ENCODE data around the gene DIP2C. TPM values are rescaled to one million over a fixed set of nuclear protein-coding genes. Genes with fewer than 3 reads are reported as not detected.

The DIP2C gene
- total RNA-seq, 4 donors from 2014 or later = 8.4 to 22.7 (median 16.8) TPM

GRCh38 chr10:556971-557637, 132.4 kb downstream of the DIP2C start:
- no peak overlapping the region for H3K4me3 ChIP-seq
- DNase-seq = no peak
- H3K4me1 ChIP-seq = no peaks in the 10 kb centered on the region
- no peak overlapping the region for H3K27ac ChIP-seq
- no peaks in the 10 kb centered on the region for H3K9me3 ChIP-seq
- H3K27me3 ChIP-seq = no peaks in the 10 kb centered on the region
- TF ChIP-seq CTCF (IDR thresholded peaks at IDR 0.05) (no peak), POLR2A (IDR thresholded peaks at IDR 0.05) (no peak)
- no peaks in the 10 kb centered on the region for H3K36me3 ChIP-seq

GRCh38 chr10:555682-556350, 133.7 kb downstream of the DIP2C start:
- Histone ChIP-seq H3K27ac (no peak overlapping the region), H3K27me3 (no peaks in the 10 kb centered on the region), H3K4me1 (no peaks in the 10 kb centered on the region), H3K4me3 (no peak overlapping the region), H3K36me3 (no peaks in the 10 kb centered on the region), H3K9me3 (no peaks in the 10 kb centered on the region)
- no peak for DNase-seq
- no peak for TF ChIP-seq POLR2A (IDR thresholded peaks at IDR 0.05)
- TF ChIP-seq CTCF (IDR thresholded peaks at IDR 0.05) = no peak

- H3K4me3 ChIP-seq = no peak overlapping the region
- no peak for DNase-seq
- no peaks in the 10 kb centered on the region for H3K9me3 ChIP-seq
- H3K27me3 ChIP-seq = no peaks in the 10 kb centered on the region
- H3K27ac ChIP-seq = no peak overlapping the region
- H3K36me3 ChIP-seq = no peaks in the 10 kb centered on the region
- no peak for TF ChIP-seq CTCF (IDR thresholded peaks at IDR 0.05)
- H3K4me1 ChIP-seq = no peaks in the 10 kb centered on the region
Observed at GRCh38 chr10:555281-555680, 134.2 kb downstream of the DIP2C start.

GRCh38 chr10:554182-554848, 135.2 kb downstream of the DIP2C start:
- Histone ChIP-seq H3K36me3 (no peaks in the 10 kb centered on the region), H3K27me3 (no peaks in the 10 kb centered on the region), H3K9me3 (no peaks in the 10 kb centered on the region), H3K27ac (no peak overlapping the region), H3K4me1 (no peaks in the 10 kb centered on the region), H3K4me3 (no peak overlapping the region)
- DNase-seq = no peak
- TF ChIP-seq CTCF (IDR thresholded peaks at IDR 0.05) (no peak), POLR2A (IDR thresholded peaks at IDR 0.05) (no peak)

- Histone ChIP-seq H3K9me3 (no peaks in the 10 kb centered on the region), H3K4me1 (no peaks in the 10 kb centered on the region), H3K27me3 (no peaks in the 10 kb centered on the region), H3K36me3 (no peaks in the 10 kb centered on the region), H3K4me3 (no peak overlapping the region), H3K27ac (no peak overlapping the region)
- TF ChIP-seq CTCF (IDR thresholded peaks at IDR 0.05) = no peak
- no peak for TF ChIP-seq POLR2A (IDR thresholded peaks at IDR 0.05)
- no peak for DNase-seq
Observed at GRCh38 chr10:553233-553632, 136.2 kb downstream of the DIP2C start.
